ENCODE measurements around the gene PRX. TPM values are rescaled to one million over a fixed set of nuclear protein-coding genes. Genes with fewer than 3 reads are reported as not detected.
A peak's percentile ranks its signal among the peaks of the same experiment; 100 is the strongest.
"Not testable (repeated sequence)": the region's sequence is repeated elsewhere in the genome, so short reads cannot be mapped to it uniquely, and the experiment has no call there.

The PRX gene
- total and polyA plus RNA-seq, 3 experiments from 2014 or later: 0.29 to 1.6 (median 1.4) TPM

- H3K4me3 Mint-ChIP-seq: no peak overlapping the region
- H3K9me3 Mint-ChIP-seq: no peaks in the 10 kb centered on the region
- Histone ChIP-seq H3K9me3 (ENCODE audit: low read length) (no peaks in the 10 kb centered on the region), H3K4me1 (ENCODE audit: insufficient read depth, low read length) (no peaks in the 10 kb centered on the region), H3K27me3 (ENCODE audit: insufficient read depth, low read length, poor library complexity, severe bottlenecking) (no peaks in the 10 kb centered on the region), H3K27ac (ENCODE audit: low read depth, low read length) (no peak overlapping the region), H3K4me3 (ENCODE audit: low read length) (no peak overlapping the region), H3K36me3 (ENCODE audit: insufficient read depth, low read length) (no peaks in the 10 kb centered on the region)
- H3K27me3 Mint-ChIP-seq: peaks cover 0 to 2% of the 10 kb centered on the region in 2 donors
- H3K4me1 Mint-ChIP-seq: peaks cover 3 to 7% (median 4%) of the 10 kb centered on the region in 3 donors
- ChIA-PET POLR2A (no interaction called here), CTCF (interaction anchor here (0.9 to 1.2 kb wide), 3 partner anchors 9 to 106 kb away, joined by 3 to 8 read pairs (median 3); no protein-coding TSS in a partner anchor)
- H3K27ac Mint-ChIP-seq: no peak overlapping the region
- DNase-seq: no peak
- H3K36me3 Mint-ChIP-seq: no peaks in the 10 kb centered on the region
These were observed 1.9 kb downstream of the PRX start for GRCh38 chr19:40411125-40411842.

GRCh38 chr19:40410030-40410389 lies 3.2 kb downstream of the PRX start:
- Mint-ChIP-seq H3K27me3 (peaks cover 0 to 2% of the 10 kb centered on the region in 2 donors), H3K4me1 (peaks cover 3 to 9% (median 7%) of the 10 kb centered on the region in 3 donors), H3K36me3 (peaks cover 0 to 1% (median 0%) of the 10 kb centered on the region in 3 donors), H3K9me3 (no peaks in the 10 kb centered on the region), H3K4me3 (no peak overlapping the region), H3K27ac (no peak overlapping the region)
- Histone ChIP-seq H3K27ac (ENCODE audit: low read depth, low read length) (no peak overlapping the region), H3K36me3 (ENCODE audit: insufficient read depth, low read length) (no peaks in the 10 kb centered on the region), H3K4me3 (ENCODE audit: low read length) (no peak overlapping the region), H3K4me1 (ENCODE audit: insufficient read depth, low read length) (no peaks in the 10 kb centered on the region), H3K9me3 (ENCODE audit: low read length) (no peaks in the 10 kb centered on the region), H3K27me3 (ENCODE audit: insufficient read depth, low read length, poor library complexity, severe bottlenecking) (no peaks in the 10 kb centered on the region)
- DNase-seq: no peak
- ChIA-PET POLR2A (no interaction called here), CTCF (no interaction called here)

- H3K4me1 ChIP-seq (ENCODE audit: insufficient read depth, low read length); H3K4me3 Mint-ChIP-seq; H3K27me3 ChIP-seq (ENCODE audit: insufficient read depth, low read length, poor library complexity, severe bottlenecking); H3K27me3 Mint-ChIP-seq; H3K4me3 ChIP-seq (ENCODE audit: low read length); H3K36me3 Mint-ChIP-seq; H3K27ac Mint-ChIP-seq; POLR2A ChIA-PET; H3K36me3 ChIP-seq (ENCODE audit: insufficient read depth, low read length); H3K9me3 ChIP-seq (ENCODE audit: low read length); DNase-seq; H3K9me3 Mint-ChIP-seq; H3K27ac ChIP-seq (ENCODE audit: low read depth, low read length): not testable (repeated sequence)
- CTCF ChIA-PET: interaction anchor here (1.4 to 2.1 kb wide), 2 partner anchors 12 to 14 kb away, joined by 5 to 10 read pairs; no protein-coding TSS in a partner anchor
- H3K4me1 Mint-ChIP-seq: peaks cover 3 to 14% (median 14%) of the 10 kb centered on the region in 3 donors
These were observed 4.6 kb downstream of the PRX start for GRCh38 chr19:40408598-40408925.

GRCh38 chr19:40407714-40408597 lies 5.2 kb downstream of the PRX start:
- Histone ChIP-seq H3K4me3 (ENCODE audit: low read length) (no peak overlapping the region), H3K36me3 (ENCODE audit: insufficient read depth, low read length) (no peaks in the 10 kb centered on the region), H3K9me3 (ENCODE audit: low read length) (no peaks in the 10 kb centered on the region), H3K4me1 (ENCODE audit: insufficient read depth, low read length) (peaks cover 5% of the 10 kb centered on the region), H3K27ac (ENCODE audit: low read depth, low read length) (no peak overlapping the region), H3K27me3 (ENCODE audit: insufficient read depth, low read length, poor library complexity, severe bottlenecking) (no peaks in the 10 kb centered on the region)
- H3K4me1 Mint-ChIP-seq: peaks cover 5 to 20% (median 18%) of the 10 kb centered on the region in 3 donors
- no peak for DNase-seq
- peaks cover 0 to 2% of the 10 kb centered on the region in 2 donors for H3K27me3 Mint-ChIP-seq
- ChIA-PET CTCF (interaction anchor here (1.4 to 2.1 kb wide), 2 partner anchors 13 to 15 kb away, joined by 5 to 10 read pairs; no protein-coding TSS in a partner anchor), POLR2A (no interaction called here)
- peak overlapping the region in 1 of 8 donors; percentile 51 for H3K27ac Mint-ChIP-seq
- H3K9me3 Mint-ChIP-seq: peaks cover 0 to 2% (median 0%) of the 10 kb centered on the region in 5 donors
- H3K4me3 Mint-ChIP-seq: no peak overlapping the region
- H3K36me3 Mint-ChIP-seq: peaks cover 0 to 1% (median 1%) of the 10 kb centered on the region in 3 donors

GRCh38 chr19:40403262-40403984 lies 9.8 kb downstream of the PRX start:
- Mint-ChIP-seq H3K4me1 (peaks cover 15 to 25% (median 25%) of the 10 kb centered on the region in 3 donors), H3K27me3 (peaks cover 2 to 5% of the 10 kb centered on the region in 2 donors), H3K9me3 (peaks cover 0 to 2% (median 0%) of the 10 kb centered on the region in 5 donors), H3K27ac (peak overlapping the region; percentile 8 to 93 (median 91)), H3K36me3 (peaks cover 0 to 1% (median 1%) of the 10 kb centered on the region in 3 donors), H3K4me3 (peak overlapping the region; percentile 78 to 99 (median 95))
- no peaks in the 10 kb centered on the region for H3K36me3 ChIP-seq (ENCODE audit: insufficient read depth, low read length)
- peak overlapping the region; percentile 65 for H3K27ac ChIP-seq (ENCODE audit: low read depth, low read length)
- peaks cover 5% of the 10 kb centered on the region for H3K4me1 ChIP-seq (ENCODE audit: insufficient read depth, low read length)
- POLR2A ChIA-PET: interaction anchor here (1.1 to 2.4 kb wide), 3 partner anchors 17 to 202 kb away, joined by 3 to 7 read pairs (median 7); partner anchors contain the start of gene BLVRB
- H3K27me3 ChIP-seq (ENCODE audit: insufficient read depth, low read length, poor library complexity, severe bottlenecking): no peaks in the 10 kb centered on the region
- H3K4me3 ChIP-seq (ENCODE audit: low read length): peak overlapping the region; percentile 80
- CTCF ChIA-PET: interaction anchor here (2.1 to 3.2 kb wide), 2 partner anchors 17 to 61 kb away, joined by 6 to 18 read pairs; partner anchors contain the start of gene BLVRB
- H3K9me3 ChIP-seq (ENCODE audit: low read length): no peaks in the 10 kb centered on the region
- DNase-seq: peak; percentile 64 to 82 (median 77)

GRCh38 chr19:40400559-40400958 lies 12.6 kb downstream of the PRX start:
- Histone ChIP-seq H3K9me3 (ENCODE audit: low read length) (no peaks in the 10 kb centered on the region), H3K36me3 (ENCODE audit: insufficient read depth, low read length) (no peaks in the 10 kb centered on the region), H3K27ac (ENCODE audit: low read depth, low read length) (no peak overlapping the region), H3K4me3 (ENCODE audit: low read length) (no peak overlapping the region), H3K4me1 (ENCODE audit: insufficient read depth, low read length) (peaks cover 5% of the 10 kb centered on the region), H3K27me3 (ENCODE audit: insufficient read depth, low read length, poor library complexity, severe bottlenecking) (no peaks in the 10 kb centered on the region)
- Mint-ChIP-seq H3K27ac (no peak overlapping the region), H3K9me3 (peaks cover 0 to 2% (median 0%) of the 10 kb centered on the region in 5 donors), H3K36me3 (peaks cover 0 to 1% (median 1%) of the 10 kb centered on the region in 3 donors), H3K4me3 (peak overlapping the region in 1 of 7 donors; percentile 16), H3K27me3 (peaks cover 2 to 5% of the 10 kb centered on the region in 2 donors), H3K4me1 (peaks cover 15 to 25% (median 18%) of the 10 kb centered on the region in 3 donors)
- no peak for DNase-seq
- ChIA-PET POLR2A (no interaction called here), CTCF (no interaction called here)

- POLR2A ChIA-PET: no interaction called here
- Histone ChIP-seq H3K4me3 (ENCODE audit: low read length) (no peak overlapping the region), H3K36me3 (ENCODE audit: insufficient read depth, low read length) (no peaks in the 10 kb centered on the region), H3K27me3 (ENCODE audit: insufficient read depth, low read length, poor library complexity, severe bottlenecking) (no peaks in the 10 kb centered on the region), H3K9me3 (ENCODE audit: low read length) (no peaks in the 10 kb centered on the region), H3K27ac (ENCODE audit: low read depth, low read length) (no peak overlapping the region), H3K4me1 (ENCODE audit: insufficient read depth, low read length) (peaks cover 5% of the 10 kb centered on the region)
- Mint-ChIP-seq H3K27ac (peak overlapping the region in 1 of 8 donors; percentile 48), H3K36me3 (no peaks in the 10 kb centered on the region), H3K27me3 (peaks cover 2 to 5% of the 10 kb centered on the region in 2 donors), H3K4me3 (peak overlapping the region in 3 of 7 donors; percentile 5 to 16 (median 5)), H3K4me1 (peaks cover 11 to 13% (median 13%) of the 10 kb centered on the region in 3 donors), H3K9me3 (no peaks in the 10 kb centered on the region)
- CTCF ChIA-PET: interaction anchor here (0.6 kb wide), 1 partner anchor 39 kb away, joined by 3 read pairs; no protein-coding TSS in a partner anchor
- DNase-seq: peak; percentile 20 to 58 (median 45)
These were observed 14.6 kb downstream of the PRX start for GRCh38 chr19:40398417-40399131.

All from CD8-positive, alpha-beta memory T cell (primary cell).